OCI-LY1 (cell line): ENCODE measurements around the gene SNAP25.

Experiments used
- CTCF ChIP-seq: fragments of 200-600 bp; sonication (generic), shearing (Covaris generic); IDR thresholded peaks from 2 replicates; pipeline ENCODE4 v1.5.1; 2017; ENCODE audit warnings: mild to moderate bottlenecking, antibody characterized with exemption, low read length, moderate library complexity, mixed read lengths
- EZH2 ChIP-seq: fragments of 200-600 bp; sonication (generic), shearing (Covaris generic); IDR thresholded peaks from 2 replicates; pipeline ENCODE4 v1.8.0; 2017; ENCODE audit warnings: borderline replicate concordance, mixed run types, mild to moderate bottlenecking, antibody characterized with exemption, low read length, moderate library complexity, mixed read lengths

GRCh38 chr20:10192171-10192570, 26.5 kb upstream of the SNAP25 start:
- TF ChIP-seq CTCF, result no peak
- TF ChIP-seq EZH2, result no peak
